ENCODE results near the gene NFYB. TPM values are rescaled to one million over a fixed set of nuclear protein-coding genes. Genes with fewer than 3 reads are reported as not detected.
A peak's percentile ranks its signal among the peaks of the same experiment; 100 is the strongest.

The NFYB gene
- total RNA-seq, 1 donor from 2014 or later: 37.7 TPM

GRCh38 chr12:104133866-104134265 lies 4.1 kb downstream of the NFYB start:
- no peak overlapping the region for H3K27ac ChIP-seq
- no peak for ATAC-seq

GRCh38 chr12:104133321-104133720 lies 4.7 kb downstream of the NFYB start:
- intact Hi-C loops (cut with DNase I): no loop called here

More at GRCh38 chr12:104133866-104134265, 4.1 kb downstream of the NFYB start:
- peaks cover 44% of the 10 kb centered on the region for H3K4me1 ChIP-seq
- no peak overlapping the region for H3K4me3 ChIP-seq
- no peak for TF ChIP-seq CTCF (IDR thresholded peaks at IDR 0.05)
- H3K27me3 ChIP-seq: no peaks in the 10 kb centered on the region
- intact Hi-C loops (cut with DNase I): no loop called here
- peaks cover 16% of the 10 kb centered on the region for H3K36me3 ChIP-seq
- no peaks in the 10 kb centered on the region for H3K9me3 ChIP-seq
- no peak for DNase-seq

GRCh38 chr12:104132351-104132956 lies 5.6 kb downstream of the NFYB start:
- H3K4me1 ChIP-seq: peaks cover 44% of the 10 kb centered on the region
- TF ChIP-seq CTCF (IDR thresholded peaks at IDR 0.05): no peak
- no peaks in the 10 kb centered on the region for H3K9me3 ChIP-seq
- intact Hi-C loops (cut with DNase I): no loop called here
- H3K27me3 ChIP-seq: no peaks in the 10 kb centered on the region
- DNase-seq (no peak), ATAC-seq (peak; percentile 58)
- peaks cover 30% of the 10 kb centered on the region for H3K36me3 ChIP-seq
- no peak overlapping the region for H3K4me3 ChIP-seq
- peak overlapping the region; percentile 33 for H3K27ac ChIP-seq

More at GRCh38 chr12:104133321-104133720, 4.7 kb downstream of the NFYB start:
- no peak overlapping the region for H3K27ac ChIP-seq
- no peak for ATAC-seq
- no peak for DNase-seq
- H3K36me3 ChIP-seq: peaks cover 21% of the 10 kb centered on the region
- no peak overlapping the region for H3K4me3 ChIP-seq
- no peak for TF ChIP-seq CTCF (IDR thresholded peaks at IDR 0.05)
- no peaks in the 10 kb centered on the region for H3K9me3 ChIP-seq
- no peaks in the 10 kb centered on the region for H3K27me3 ChIP-seq
- peaks cover 44% of the 10 kb centered on the region for H3K4me1 ChIP-seq

- Histone ChIP-seq H3K9me3 (no peaks in the 10 kb centered on the region), H3K27me3 (no peaks in the 10 kb centered on the region), H3K4me1 (peaks cover 41% of the 10 kb centered on the region), H3K36me3 (peaks cover 38% of the 10 kb centered on the region), H3K4me3 (no peak overlapping the region), H3K27ac (peak overlapping the region; percentile 33)
- DNase-seq (no peak), ATAC-seq (peak; percentile 32)
- TF ChIP-seq CTCF (IDR thresholded peaks at IDR 0.05): no peak
- intact Hi-C loops (cut with DNase I): no loop called here
Measured at GRCh38 chr12:104131609-104132008, 6.4 kb downstream of the NFYB start.

- no peak overlapping the region for H3K4me3 ChIP-seq
- H3K27me3 ChIP-seq: no peaks in the 10 kb centered on the region
- peaks cover 32% of the 10 kb centered on the region for H3K4me1 ChIP-seq
- no peak for TF ChIP-seq CTCF (IDR thresholded peaks at IDR 0.05)
- intact Hi-C loops (cut with DNase I): no loop called here
- DNase-seq (no peak), ATAC-seq (peak; percentile 53)
- no peak overlapping the region for H3K27ac ChIP-seq
- no peaks in the 10 kb centered on the region for H3K9me3 ChIP-seq
- peaks cover 47% of the 10 kb centered on the region for H3K36me3 ChIP-seq
Measured at GRCh38 chr12:104130760-104131159, 7.2 kb downstream of the NFYB start.

- no peak for DNase-seq
- H3K36me3 ChIP-seq: peaks cover 73% of the 10 kb centered on the region
- H3K9me3 ChIP-seq: no peaks in the 10 kb centered on the region
- no peak for ATAC-seq
- peaks cover 13% of the 10 kb centered on the region for H3K4me1 ChIP-seq
- no peak overlapping the region for H3K27ac ChIP-seq
- no peak for TF ChIP-seq CTCF (IDR thresholded peaks at IDR 0.05)
- no peak overlapping the region for H3K4me3 ChIP-seq
- intact Hi-C loops (cut with DNase I): no loop called here
- no peaks in the 10 kb centered on the region for H3K27me3 ChIP-seq
Measured at GRCh38 chr12:104126548-104126947, 11.5 kb downstream of the NFYB start.
